Right lobe of liver (tissue), 6 donors: ENCODE results near the gene COL7A1. TPM values are rescaled to one million over a fixed set of nuclear protein-coding genes. Genes with fewer than 3 reads are reported as not detected.

ENCODE experiments used
- ATAC-seq, 4 donors: fragments of 200-7000 bp; cut with Tn5 transposase; one replicate each; pipeline ENCODE4 v1.9.1; 2020; ENCODE audit warnings: mild to moderate bottlenecking in 4 of 4, moderate library complexity in 4 of 4
- DNase-seq, 3 donors: peaks; one replicate each; pipeline ENCODE4 v3.0.0-alpha.2; 2020
- H3K27ac ChIP-seq, 3 donors: fragments of 200-600 bp; one replicate each; pipeline ENCODE4 v1.8.0; 2022
- H3K27me3 ChIP-seq, 2 donors: fragments of 200-600 bp; one replicate each; pipeline ENCODE4 v1.8.0; 2022
- H3K36me3 ChIP-seq, 4 donors: fragments of 200-600 bp; sonication (generic) in 1 of 4; one replicate each; pipeline versions ENCODE4 v1.5.1 to v1.8.0; 2017 to 2022; ENCODE audit warnings: control low read depth in 1 of 4
- H3K4me1 ChIP-seq, 4 donors: fragments of 200-600 bp; sonication (generic) in 1 of 4; one replicate each; pipeline versions ENCODE4 v1.5.1 to v1.8.0; 2017 to 2022; ENCODE audit warnings: control low read depth in 1 of 4
- H3K4me3 ChIP-seq, 3 donors: fragments of 200-600 bp; one replicate each; pipeline ENCODE4 v1.8.0; 2022
- H3K9me3 ChIP-seq, 4 donors: fragments of 200-600 bp; sonication (generic) in 1 of 4; one replicate each; pipeline versions ENCODE4 v1.5.1 to v1.8.0; 2017 to 2022; ENCODE audit warnings: control low read depth in 1 of 4
- CTCF ChIP-seq, 4 donors: fragments of 200-600 bp in 3 of 4; fragments of 450-650 bp in 1 of 4; IDR thresholded peaks; one replicate each; pipeline versions ENCODE4 v1.5.1 to v1.8.0; 2016 to 2022; ENCODE audit warnings: antibody characterized with exemption in 4 of 4, mild to moderate bottlenecking in 2 of 4
- POLR2A ChIP-seq: fragments of 450-650 bp; IDR thresholded peaks from one replicate; pipeline ENCODE4 v1.6.1; 2017; ENCODE audit warnings: antibody characterized with exemption, mild to moderate bottlenecking
- WGBS: methylation state at CpG from one replicate; pipeline ENCODE4 v1.1.6; 2018; ENCODE audit warnings: low coverage, low lambda C conversion rate; ENCODE audit not compliant: insufficient coverage; ENCODE audit errors: missing lambda C conversion rate; 5-methylcytosine and 5-hydroxymethylcytosine counted together
- intact Hi-C, 2 donors: fragments of 100-400 bp; cut with DNase I; formaldehyde crosslinking; loops; one replicate each; pipeline versions ENCODE4 v1.11.2 to v1.14.1; 2022
- total RNA-seq, 6 experiments: library from RNA; depleted of rRNA in 2 of 6; stranded (reverse); fragments of >200 nt in 2 of 6; fragmentation: NEBNext Ultra II Directional in 3 of 6; extraction: Animal tissue kit (Norgen Biotek cat#: 25700) in 3 of 6; gene quantifications; one replicate each; pipeline versions ENCODE4 v1.1.0 to v1.2.4, GENCODE V29; 2016 to 2023
- donor health status: DM: no; HTN: yes; CAD: no.
- donor health status: DM: no; HTN: no; CAD: no.
- donor health status: DM: no; HTN: no; CAD: no.
- donor health status: DM: no; HTN: yes; CAD: no.
- donor health status: DM: no; HTN: yes; CAD: no.

The COL7A1 gene
- total RNA-seq, 6 experiments from 2014 or later = 0.31 to 1.7 (median 1.1) TPM

DNA sequence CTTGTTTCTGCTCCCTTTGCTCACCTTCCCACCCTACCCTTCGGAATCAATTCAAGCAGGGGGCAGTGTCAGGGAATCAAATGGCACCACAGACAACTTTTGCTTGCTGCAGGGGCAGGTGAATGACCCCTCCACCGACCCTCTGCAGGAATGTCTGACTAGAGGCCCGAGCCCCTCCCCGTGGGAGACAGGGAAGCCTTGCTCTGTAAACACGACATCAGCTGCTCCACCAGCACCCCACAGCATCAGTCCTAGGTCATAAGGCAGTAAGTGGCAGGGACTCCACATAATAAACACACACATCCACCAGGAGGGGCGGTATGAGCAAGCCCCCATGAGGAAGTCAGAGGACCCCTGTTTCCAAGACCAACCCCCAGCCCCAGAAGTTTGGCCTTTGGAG, 42.2 kb upstream of the COL7A1 start:
- H3K27me3 ChIP-seq = no peaks in the 10 kb centered on the region
- no peak overlapping the region for H3K4me3 ChIP-seq
- H3K4me1 ChIP-seq = peaks cover 0 to 11% (median 0%) of the 10 kb centered on the region in 4 donors
- ATAC-seq (no peak), DNase-seq (no peak)
- no peaks in the 10 kb centered on the region for H3K36me3 ChIP-seq
- no peak overlapping the region for H3K27ac ChIP-seq
- 67% methylated on average over 4 of the region's 6 CpGs for whole genome bisulfite sequencing
- no peak for TF ChIP-seq CTCF (IDR thresholded peaks at IDR 0.05)
- H3K9me3 ChIP-seq = no peaks in the 10 kb centered on the region
- intact Hi-C loops = no loop called here

DNA sequence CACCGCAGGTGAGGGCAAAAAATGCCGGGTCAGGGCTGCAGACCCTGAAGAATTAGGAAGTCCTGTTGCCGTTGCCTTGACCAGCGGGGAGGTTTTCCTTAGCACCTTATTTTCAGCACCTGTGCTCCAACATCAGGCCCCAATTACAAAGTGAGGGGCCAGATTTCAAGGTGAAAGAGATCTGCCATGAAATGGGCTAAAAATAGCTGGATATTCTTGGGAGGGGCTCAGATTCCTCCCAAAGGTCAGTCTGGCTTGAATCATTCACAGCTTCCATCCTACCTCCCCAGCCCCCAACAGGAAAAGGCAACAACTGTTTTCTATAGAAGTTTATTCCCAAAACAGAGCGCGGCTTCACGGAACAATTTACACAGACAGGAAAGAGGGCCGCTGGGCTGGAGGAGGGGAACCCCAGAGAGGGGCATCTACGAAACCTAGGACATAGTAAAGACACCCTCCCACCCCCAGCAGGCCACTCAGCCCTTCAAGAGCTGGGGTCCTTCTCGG, 41.1 kb upstream of the COL7A1 start:
- Histone ChIP-seq H3K36me3 (no peaks in the 10 kb centered on the region), H3K9me3 (no peaks in the 10 kb centered on the region), H3K4me1 (peaks cover 0 to 11% (median 0%) of the 10 kb centered on the region in 4 donors), H3K27me3 (no peaks in the 10 kb centered on the region), H3K27ac (peak overlapping the region; percentile 11 to 62 (median 48)), H3K4me3 (peak overlapping the region; percentile 66 to 95 (median 93))
- intact Hi-C loops = no loop called here
- no peak for TF ChIP-seq CTCF (IDR thresholded peaks at IDR 0.05)
- TF ChIP-seq POLR2A = no peak
- DNase-seq (no peak), ATAC-seq (no peak)
- 71% methylated on average over 4 of the region's 10 CpGs for WGBS

- WGBS = 2% methylated on average over 25 of the region's 68 CpGs
- peak; percentile 98 to 99 (median 98) for DNase-seq
- peak; percentile 76 for TF ChIP-seq POLR2A
- TF ChIP-seq CTCF (IDR thresholded peaks at IDR 0.05) = peak; percentile 26 to 47 (median 44)
- Histone ChIP-seq H3K9me3 (no peaks in the 10 kb centered on the region), H3K4me1 (peaks cover 0 to 11% (median 0%) of the 10 kb centered on the region in 4 donors), H3K27me3 (no peaks in the 10 kb centered on the region), H3K36me3 (no peaks in the 10 kb centered on the region), H3K4me3 (peak within 1 kb of the TSS; percentile 66 to 95 (median 93)), H3K27ac (peak within 1 kb of the TSS; percentile 44 to 62 (median 48))
- peak; percentile 97 to 99 (median 97) for ATAC-seq
- intact Hi-C loops = no loop called here
Measured at GRCh38 chr3:48635222-48636021, 40.3 kb upstream of the COL7A1 start, which contains the start of gene SLC26A6. Gene SLC26A6 (minus strand): TSS chr3:48635461. CDS start chr3:48635393, 68 bp downstream.

GRCh38 chr3:48634661-48635221, 39.6 kb upstream of the COL7A1 start:
- peak overlapping the region; percentile 66 to 95 (median 93) for H3K4me3 ChIP-seq
- ATAC-seq (peak; percentile 58 to 67 (median 62)), DNase-seq (peak; percentile 70 to 74 (median 73))
- no CpG with 5 or more reads among the region's 30 CpGs for WGBS
- H3K36me3 ChIP-seq = peaks cover 0 to 4% (median 0%) of the 10 kb centered on the region in 4 donors
- no peaks in the 10 kb centered on the region for H3K9me3 ChIP-seq
- peak overlapping the region; percentile 19 to 50 (median 44) for H3K27ac ChIP-seq
- H3K27me3 ChIP-seq = no peaks in the 10 kb centered on the region
- TF ChIP-seq POLR2A = no peak
- no peak for TF ChIP-seq CTCF (IDR thresholded peaks at IDR 0.05)
- peaks cover 0 to 11% (median 0%) of the 10 kb centered on the region in 4 donors for H3K4me1 ChIP-seq
- intact Hi-C loops = no loop called here
